ENCODE results near the gene LGI4. TPM values are rescaled to one million over a fixed set of nuclear protein-coding genes. Genes with fewer than 3 reads are reported as not detected.
A peak's percentile ranks its signal among the peaks of the same experiment; 100 is the strongest.

The LGI4 gene
- total RNA-seq, 1 donor from 2014 or later, result not detected

DNA sequence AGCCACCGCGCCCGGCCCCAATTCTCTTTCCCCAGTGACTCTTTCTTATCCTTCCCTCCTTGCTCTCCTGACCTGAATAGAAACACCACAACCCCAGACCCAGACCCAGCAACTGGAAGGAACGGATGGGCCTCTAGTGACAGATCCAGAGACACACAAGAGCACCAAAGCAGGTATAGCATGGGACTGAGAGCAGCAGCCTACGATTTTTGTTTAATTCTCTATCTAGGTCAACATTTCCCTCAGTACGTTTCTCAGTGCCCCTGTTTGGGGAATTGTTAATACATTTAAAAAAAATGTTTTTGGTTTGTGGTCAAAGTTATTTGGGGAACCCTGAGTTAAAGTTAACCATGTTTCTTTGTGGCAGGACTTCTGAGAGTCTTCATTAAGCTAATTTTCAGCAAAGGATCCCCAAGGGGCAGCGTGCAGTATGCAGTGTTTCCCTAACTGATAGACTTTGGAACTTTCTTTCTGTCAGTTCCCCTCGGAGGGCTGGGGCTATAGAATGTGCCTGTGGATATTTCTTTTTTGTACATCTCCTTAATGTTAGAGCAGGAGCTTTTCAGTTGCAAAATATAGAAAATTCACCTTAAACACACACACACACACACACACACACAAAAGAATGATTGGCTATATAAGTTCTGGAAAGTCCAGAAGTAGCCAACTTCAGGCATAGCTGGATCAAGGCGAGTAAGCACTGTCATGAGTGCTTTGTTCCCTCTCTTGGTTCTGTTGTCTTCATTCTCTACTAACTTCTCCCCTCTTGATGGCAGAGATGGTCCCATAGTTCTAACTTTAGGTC lies 26.0 kb upstream of the LGI4 start:
- ChIA-PET POLR2A (interaction anchor here (1.1 to 1.5 kb wide), 2 partner anchors 14 to 46 kb away, joined by 4 read pairs; no protein-coding TSS in a partner anchor), CTCF (interaction anchor here (1.0 kb wide), 1 partner anchor 56 kb away, joined by 3 read pairs; no protein-coding TSS in a partner anchor)
- TF ChIP-seq, protein P1, sequence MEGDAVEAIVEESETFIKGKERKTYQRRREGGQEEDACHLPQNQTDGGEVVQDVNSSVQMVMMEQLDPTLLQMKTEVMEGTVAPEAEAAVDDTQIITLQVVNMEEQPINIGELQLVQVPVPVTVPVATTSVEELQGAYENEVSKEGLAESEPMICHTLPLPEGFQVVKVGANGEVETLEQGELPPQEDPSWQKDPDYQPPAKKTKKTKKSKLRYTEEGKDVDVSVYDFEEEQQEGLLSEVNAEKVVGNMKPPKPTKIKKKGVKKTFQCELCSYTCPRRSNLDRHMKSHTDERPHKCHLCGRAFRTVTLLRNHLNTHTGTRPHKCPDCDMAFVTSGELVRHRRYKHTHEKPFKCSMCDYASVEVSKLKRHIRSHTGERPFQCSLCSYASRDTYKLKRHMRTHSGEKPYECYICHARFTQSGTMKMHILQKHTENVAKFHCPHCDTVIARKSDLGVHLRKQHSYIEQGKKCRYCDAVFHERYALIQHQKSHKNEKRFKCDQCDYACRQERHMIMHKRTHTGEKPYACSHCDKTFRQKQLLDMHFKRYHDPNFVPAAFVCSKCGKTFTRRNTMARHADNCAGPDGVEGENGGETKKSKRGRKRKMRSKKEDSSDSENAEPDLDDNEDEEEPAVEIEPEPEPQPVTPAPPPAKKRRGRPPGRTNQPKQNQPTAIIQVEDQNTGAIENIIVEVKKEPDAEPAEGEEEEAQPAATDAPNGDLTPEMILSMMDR (IDR thresholded peaks at IDR 0.05), result no peak
- H3K27me3 Mint-ChIP-seq, result no peaks in the 10 kb centered on the region
- H3K36me3 Mint-ChIP-seq (ENCODE audit: low read depth), result peaks cover 99% of the 10 kb centered on the region
- peak overlapping the region; percentile 21 for H3K27ac Mint-ChIP-seq
- H3K9me3 Mint-ChIP-seq, result peaks cover 5% of the 10 kb centered on the region
- peaks cover 31% of the 10 kb centered on the region for H3K4me1 Mint-ChIP-seq
- ATAC-seq (ENCODE audit: low read depth) (no peak), DNase-seq (no peak)
- intact Hi-C loops (cut with micrococcal nuclease), result no loop called here
- H3K4me3 Mint-ChIP-seq, result no peak overlapping the region

DNA sequence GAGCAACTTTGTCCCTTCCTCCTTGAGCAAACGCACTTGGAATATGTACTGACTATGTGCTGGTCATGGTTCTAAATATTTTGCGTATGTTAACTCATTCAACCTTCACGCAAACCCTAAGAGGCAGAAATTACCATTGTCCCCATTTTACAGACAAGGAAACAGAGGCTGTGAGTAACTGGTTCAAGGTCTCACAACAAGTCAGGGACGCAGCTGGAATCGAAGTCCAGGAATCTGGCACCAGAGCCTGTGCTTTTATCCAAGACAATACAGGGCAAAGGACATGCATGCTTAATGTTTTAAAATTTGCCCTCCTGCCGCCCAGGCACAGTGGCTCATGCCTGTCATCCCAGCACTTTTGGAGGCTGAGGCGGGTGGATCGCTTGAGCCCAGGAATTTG lies 24.7 kb upstream of the LGI4 start:
- TF ChIP-seq, protein P1 (IDR thresholded peaks at IDR 0.05), result no peak
- Mint-ChIP-seq H3K27ac (no peak overlapping the region), H3K9me3 (peaks cover 2% of the 10 kb centered on the region), H3K4me3 (no peak overlapping the region), H3K4me1 (peaks cover 37% of the 10 kb centered on the region), H3K27me3 (no peaks in the 10 kb centered on the region), H3K36me3 (ENCODE audit: low read depth) (peaks cover 94% of the 10 kb centered on the region)
- ATAC-seq (ENCODE audit: low read depth), result no peak
- no peak for DNase-seq
- ChIA-PET CTCF (no interaction called here), POLR2A (interaction anchor here (0.6 to 1.2 kb wide), 2 partner anchors 47 to 318 kb away, joined by 3 to 8 read pairs; no protein-coding TSS in a partner anchor)
- intact Hi-C loops (cut with micrococcal nuclease), result no loop called here

DNA sequence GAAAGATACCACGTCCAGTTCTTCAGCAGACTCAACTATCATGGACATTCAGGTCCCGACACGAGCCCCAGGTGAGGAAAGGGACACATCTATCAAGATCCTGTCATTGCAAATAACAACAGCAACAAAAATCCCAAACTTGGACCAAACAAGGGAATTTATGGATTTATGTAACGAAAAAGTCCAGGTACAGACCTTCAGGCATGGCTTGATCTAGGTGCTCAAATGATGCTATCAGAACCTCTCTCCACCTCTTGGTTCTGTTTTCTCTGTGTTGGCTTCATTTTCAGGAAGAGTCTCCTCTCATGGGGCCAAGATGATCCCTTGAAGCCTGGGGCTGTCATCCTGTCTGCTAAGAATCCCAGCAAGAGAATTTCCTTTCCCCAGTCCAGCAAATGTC lies 22.6 kb upstream of the LGI4 start:
- intact Hi-C loops (cut with micrococcal nuclease), result no loop called here
- Mint-ChIP-seq H3K4me3 (no peak overlapping the region), H3K27ac (no peak overlapping the region), H3K36me3 (ENCODE audit: low read depth) (peaks cover 76% of the 10 kb centered on the region), H3K27me3 (no peaks in the 10 kb centered on the region), H3K4me1 (peaks cover 46% of the 10 kb centered on the region), H3K9me3 (peaks cover 2% of the 10 kb centered on the region)
- TF ChIP-seq, protein P1 (IDR thresholded peaks at IDR 0.05), result no peak
- no peak for DNase-seq
- ATAC-seq (ENCODE audit: low read depth), result no peak
- CTCF ChIA-PET, result no interaction called here
- POLR2A ChIA-PET, result interaction anchor here (0.6 kb wide), 1 partner anchor 48 kb away, joined by 3 read pairs; no protein-coding TSS in a partner anchor

DNA sequence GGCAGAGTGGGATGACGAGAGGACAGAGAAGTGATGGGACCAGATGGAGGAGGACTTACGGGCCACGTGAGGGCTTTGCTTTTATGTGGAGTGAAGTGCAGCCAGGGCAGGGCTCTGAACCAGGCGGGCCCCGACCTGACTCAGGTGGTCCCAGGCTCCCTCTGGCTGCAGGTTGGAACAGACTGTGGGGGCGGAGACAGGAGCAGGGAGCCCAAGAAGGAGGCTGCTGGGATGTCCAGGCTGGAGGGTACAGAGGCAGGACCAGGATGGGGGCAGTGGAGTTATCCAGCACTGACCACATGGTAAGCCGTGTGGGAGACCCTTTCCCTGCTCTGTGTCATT lies 21.8 kb upstream of the LGI4 start:
- Mint-ChIP-seq H3K27me3 (no peaks in the 10 kb centered on the region), H3K4me3 (peak overlapping the region; percentile 99), H3K4me1 (peaks cover 49% of the 10 kb centered on the region), H3K9me3 (no peaks in the 10 kb centered on the region), H3K36me3 (ENCODE audit: low read depth) (peaks cover 68% of the 10 kb centered on the region), H3K27ac (no peak overlapping the region)
- DNase-seq (no peak), ATAC-seq (ENCODE audit: low read depth) (no peak)
- intact Hi-C loops (cut with micrococcal nuclease), result no loop called here
- ChIA-PET POLR2A (no interaction called here), CTCF (no interaction called here)
- TF ChIP-seq, protein P1 (IDR thresholded peaks at IDR 0.05), result no peak

DNA sequence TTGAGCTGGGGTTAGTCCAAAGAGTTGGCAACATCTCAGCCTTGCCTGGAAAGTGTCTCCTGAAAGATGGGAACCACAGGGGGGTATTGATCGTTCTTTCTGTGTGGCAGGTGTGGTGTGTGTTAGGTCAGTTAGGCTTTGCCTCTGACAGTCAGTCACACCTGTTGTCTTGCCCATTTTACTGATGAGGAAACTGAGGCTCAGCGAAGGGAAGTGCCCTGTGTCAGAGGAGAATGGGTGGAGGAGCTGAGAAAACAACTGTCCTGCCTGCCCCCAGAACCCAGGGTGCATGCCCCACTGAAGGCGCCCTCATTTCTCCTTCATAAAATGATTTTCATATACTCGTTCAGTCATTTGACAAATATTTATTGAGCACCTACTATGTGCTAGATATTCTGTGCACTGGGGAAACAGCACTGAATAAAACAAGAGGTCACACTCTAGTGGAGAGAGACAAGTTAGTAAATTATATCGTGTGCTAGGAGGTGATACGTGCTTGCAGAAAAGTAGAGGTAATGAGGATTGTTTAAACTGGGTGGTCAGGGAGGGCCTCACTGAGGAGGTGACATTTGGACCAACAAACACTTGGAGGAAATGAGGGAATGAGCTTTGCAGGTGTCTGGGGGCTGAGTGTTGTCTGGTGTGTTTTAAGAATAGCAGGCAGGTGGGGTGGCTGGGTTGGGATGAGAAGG lies 21.3 kb upstream of the LGI4 start:
- TF ChIP-seq, protein P1 (IDR thresholded peaks at IDR 0.05), result no peak
- H3K9me3 Mint-ChIP-seq, result no peaks in the 10 kb centered on the region
- peaks cover 49% of the 10 kb centered on the region for H3K4me1 Mint-ChIP-seq
- POLR2A ChIA-PET, result interaction anchor here (3.0 to 3.5 kb wide), 2 partner anchors 50 to 58 kb away, joined by 33 to 63 read pairs; no protein-coding TSS in a partner anchor
- H3K36me3 Mint-ChIP-seq (ENCODE audit: low read depth), result peaks cover 63% of the 10 kb centered on the region
- DNase-seq (no peak), ATAC-seq (ENCODE audit: low read depth) (no peak)
- H3K4me3 Mint-ChIP-seq, result peak overlapping the region; percentile 99
- CTCF ChIA-PET, result no interaction called here
- peak overlapping the region; percentile 94 for H3K27ac Mint-ChIP-seq
- intact Hi-C loops (cut with micrococcal nuclease), result loop anchor here (1.0 to 2.0 kb wide), 4 partner anchors 15 to 59 kb away; no protein-coding TSS in a partner anchor
- no peaks in the 10 kb centered on the region for H3K27me3 Mint-ChIP-seq

All from activated B cell treated with CpG ODN at 0.5 μM for 24 hours (primary cell).